ENCODE results near the gene CHAT.

GRCh38 chr10:49578392-49578791 lies 35.4 kb upstream of the CHAT start:
- TF ChIP-seq, protein P1, sequence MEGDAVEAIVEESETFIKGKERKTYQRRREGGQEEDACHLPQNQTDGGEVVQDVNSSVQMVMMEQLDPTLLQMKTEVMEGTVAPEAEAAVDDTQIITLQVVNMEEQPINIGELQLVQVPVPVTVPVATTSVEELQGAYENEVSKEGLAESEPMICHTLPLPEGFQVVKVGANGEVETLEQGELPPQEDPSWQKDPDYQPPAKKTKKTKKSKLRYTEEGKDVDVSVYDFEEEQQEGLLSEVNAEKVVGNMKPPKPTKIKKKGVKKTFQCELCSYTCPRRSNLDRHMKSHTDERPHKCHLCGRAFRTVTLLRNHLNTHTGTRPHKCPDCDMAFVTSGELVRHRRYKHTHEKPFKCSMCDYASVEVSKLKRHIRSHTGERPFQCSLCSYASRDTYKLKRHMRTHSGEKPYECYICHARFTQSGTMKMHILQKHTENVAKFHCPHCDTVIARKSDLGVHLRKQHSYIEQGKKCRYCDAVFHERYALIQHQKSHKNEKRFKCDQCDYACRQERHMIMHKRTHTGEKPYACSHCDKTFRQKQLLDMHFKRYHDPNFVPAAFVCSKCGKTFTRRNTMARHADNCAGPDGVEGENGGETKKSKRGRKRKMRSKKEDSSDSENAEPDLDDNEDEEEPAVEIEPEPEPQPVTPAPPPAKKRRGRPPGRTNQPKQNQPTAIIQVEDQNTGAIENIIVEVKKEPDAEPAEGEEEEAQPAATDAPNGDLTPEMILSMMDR (IDR thresholded peaks at IDR 0.05; ENCODE audit: insufficient read depth, low read length): no peak
- no peak for TF ChIP-seq POLR2AphosphoS5 (IDR thresholded peaks at IDR 0.05; ENCODE audit: low read depth)

All from HL-60 (cell line).